CD4-positive, alpha-beta T cell (primary cell): ENCODE results near the gene NEMF. TPM values are rescaled to one million over a fixed set of nuclear protein-coding genes. Genes with fewer than 3 reads are reported as not detected.

Experiments
- ATAC-seq: fragments of 200-7000 bp; cut with Tn5 transposase; one replicate; pipeline ENCODE4 v1.10.0; 2022; ENCODE audit warnings: mild to moderate bottlenecking; ENCODE audit not compliant: poor library complexity
- CTCF ChIA-PET: fragments of 350-600 bp; sonication (Branson Sonifier 250); formaldehyde crosslinking; loops from one replicate; lab custom pipeline; 2021; ENCODE audit warnings: antibody characterized with exemption, inconsistent platforms; lab: Charles Lee
- POLR2A ChIA-PET: fragments of 350-600 bp; sonication (Branson Sonifier 250); formaldehyde crosslinking; loops from one replicate; lab custom pipeline; 2021; ENCODE audit warnings: antibody characterized with exemption, inconsistent platforms; lab: Charles Lee
- DNase-seq, 14 experiments: peaks; one replicate each; pipeline ENCODE4 v3.0.0-alpha.2; 2013 to 2020; ENCODE audit warnings: mixed read lengths in 2 of 14
- H3K27ac ChIP-seq, 2 donors: one replicate each; pipeline versions ENCODE4 v1.5.1 to v1.7.0; 2013; ENCODE audit warnings: low read length in 2 of 2, low read depth in 1 of 2, mild to moderate bottlenecking in 1 of 2
- H3K27me3 ChIP-seq, 2 experiments: 1 replicate in 1 of 2; 2 replicates in 1 of 2; pipeline versions ENCODE4 v1.6.1 to v1.7.0; 2013; ENCODE audit warnings: low read length in 2 of 2, control low read depth in 1 of 2, mild to moderate bottlenecking in 1 of 2, moderate library complexity in 1 of 2; ENCODE audit not compliant: insufficient read depth in 2 of 2, control insufficient read depth in 1 of 2
- H3K36me3 ChIP-seq: one replicate; pipeline ENCODE4 v1.6.1; 2013; ENCODE audit warnings: low read length, control low read depth; ENCODE audit not compliant: insufficient read depth
- H3K4me1 ChIP-seq: one replicate; pipeline ENCODE4 v1.6.1; 2013; ENCODE audit warnings: low read length, control low read depth; ENCODE audit not compliant: insufficient read depth
- H3K4me3 ChIP-seq: one replicate; pipeline ENCODE4 v1.5.1; 2013; ENCODE audit warnings: mild to moderate bottlenecking, low read length, moderate library complexity
- H3K9me3 ChIP-seq, 2 experiments: 1 replicate in 1 of 2; 2 replicates in 1 of 2; pipeline versions ENCODE4 v1.6.1 to v1.7.0; 2013; ENCODE audit warnings: low read length in 2 of 2, mild to moderate bottlenecking in 2 of 2, control low read depth in 1 of 2, moderate library complexity in 1 of 2; ENCODE audit not compliant: control insufficient read depth in 1 of 2, insufficient read depth in 1 of 2
- H3K27ac Mint-ChIP-seq: one replicate; pipeline ENCODE4 v1.8.0; 2020; ENCODE audit warnings: mixed read lengths
- H3K27me3 Mint-ChIP-seq: one replicate; pipeline ENCODE4 v1.8.0; 2021; ENCODE audit warnings: mixed read lengths
- H3K36me3 Mint-ChIP-seq: one replicate; pipeline ENCODE4 v1.8.0; 2021; ENCODE audit warnings: low read depth, mixed read lengths
- H3K4me1 Mint-ChIP-seq: one replicate; pipeline ENCODE4 v1.8.0; 2021; ENCODE audit warnings: low read depth, mixed read lengths
- H3K4me3 Mint-ChIP-seq: one replicate; pipeline ENCODE4 v1.8.0; 2020; ENCODE audit warnings: mild to moderate bottlenecking, mixed read lengths
- H3K9me3 Mint-ChIP-seq: one replicate; pipeline ENCODE4 v1.8.0; 2020; ENCODE audit warnings: mixed read lengths
- intact Hi-C, 2 experiments: fragments of 100-400 bp; cut with DNase I in 1 of 2; cut with micrococcal nuclease in 1 of 2; formaldehyde crosslinking; loops; one replicate each; pipeline versions ENCODE4 v1.15.1 to v1.9.0; 2023 to 2025; cut with DNase I, micrococcal nuclease
- total RNA-seq, 174 experiments: library from RNA in 2 of 174; stranded (reverse) in 2 of 174; gene quantifications; one replicate each; pipeline ENCODE4 v1.2.3 and lab custom pipeline; 2021 to 2026
- TF ChIP-seq, protein P1 (sequence below): fragments of 200-600 bp; IDR thresholded peaks from one replicate; pipeline ENCODE4 v1.8.0; 2022; ENCODE audit warnings: antibody characterized with exemption, mild to moderate bottlenecking

NEMF gene
- total RNA-seq, 2 experiments from 2014 or later, result 96.0 to 97.7 TPM

DNA sequence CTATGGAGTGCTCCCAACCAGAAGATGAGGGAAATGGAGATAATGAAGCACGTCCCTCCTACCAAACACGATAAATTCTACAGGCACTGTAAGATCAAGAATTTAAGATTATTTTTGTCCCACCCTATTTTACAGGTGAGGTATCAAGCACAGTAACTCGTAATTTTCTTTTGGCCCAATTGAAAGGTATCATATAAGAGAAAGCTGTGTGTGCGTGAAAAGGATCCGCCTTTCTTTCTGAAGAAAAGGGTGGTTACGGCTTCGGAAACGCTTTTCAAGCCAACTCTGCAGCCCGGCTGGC is 85.4 kb downstream of the NEMF start:
- H3K9me3 ChIP-seq, result no peaks in the 10 kb centered on the region
- TF ChIP-seq, protein P1, sequence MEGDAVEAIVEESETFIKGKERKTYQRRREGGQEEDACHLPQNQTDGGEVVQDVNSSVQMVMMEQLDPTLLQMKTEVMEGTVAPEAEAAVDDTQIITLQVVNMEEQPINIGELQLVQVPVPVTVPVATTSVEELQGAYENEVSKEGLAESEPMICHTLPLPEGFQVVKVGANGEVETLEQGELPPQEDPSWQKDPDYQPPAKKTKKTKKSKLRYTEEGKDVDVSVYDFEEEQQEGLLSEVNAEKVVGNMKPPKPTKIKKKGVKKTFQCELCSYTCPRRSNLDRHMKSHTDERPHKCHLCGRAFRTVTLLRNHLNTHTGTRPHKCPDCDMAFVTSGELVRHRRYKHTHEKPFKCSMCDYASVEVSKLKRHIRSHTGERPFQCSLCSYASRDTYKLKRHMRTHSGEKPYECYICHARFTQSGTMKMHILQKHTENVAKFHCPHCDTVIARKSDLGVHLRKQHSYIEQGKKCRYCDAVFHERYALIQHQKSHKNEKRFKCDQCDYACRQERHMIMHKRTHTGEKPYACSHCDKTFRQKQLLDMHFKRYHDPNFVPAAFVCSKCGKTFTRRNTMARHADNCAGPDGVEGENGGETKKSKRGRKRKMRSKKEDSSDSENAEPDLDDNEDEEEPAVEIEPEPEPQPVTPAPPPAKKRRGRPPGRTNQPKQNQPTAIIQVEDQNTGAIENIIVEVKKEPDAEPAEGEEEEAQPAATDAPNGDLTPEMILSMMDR, result no peak
- ChIA-PET POLR2A (interaction anchor here (0.6 to 6.0 kb wide), 41 partner anchors 10 to 1108 kb away, joined by 3 to 142 read pairs (median 5); partner anchors contain the start of genes DNAAF2, KLHDC1, LRR1 and MGAT2), CTCF (interaction anchor here (0.8 to 4.7 kb wide), 11 partner anchors 75 to 180 kb away, joined by 3 to 56 read pairs (median 5); partner anchors contain the start of genes DNAAF2, KLHDC1, LRR1 and MGAT2)
- H3K4me1 ChIP-seq, result peaks cover 35% of the 10 kb centered on the region
- peak overlapping the region; percentile 66 for H3K4me3 ChIP-seq
- Mint-ChIP-seq H3K4me3 (peak overlapping the region; percentile 93), H3K4me1 (peaks cover 45% of the 10 kb centered on the region), H3K36me3 (peaks cover 38% of the 10 kb centered on the region), H3K9me3 (no peaks in the 10 kb centered on the region), H3K27me3 (no peaks in the 10 kb centered on the region), H3K27ac (peak overlapping the region; percentile 99)
- ATAC-seq, result peak; percentile 45
- intact Hi-C loops, result loop anchor here (1.0 to 10.0 kb wide), 8 partner anchors 72 to 1888 kb away; partner anchors contain the start of genes FRMD6 (in 1 of the 2), KLHDC1 (in 1 of the 2), LRR1 (in 1 of the 2) and MGAT2 (in 1 of the 2)
- no peaks in the 10 kb centered on the region for H3K27me3 ChIP-seq
- peak overlapping the region; percentile 93 to 95 for H3K27ac ChIP-seq
- H3K36me3 ChIP-seq, result no peaks in the 10 kb centered on the region
- no peak for DNase-seq

DNA sequence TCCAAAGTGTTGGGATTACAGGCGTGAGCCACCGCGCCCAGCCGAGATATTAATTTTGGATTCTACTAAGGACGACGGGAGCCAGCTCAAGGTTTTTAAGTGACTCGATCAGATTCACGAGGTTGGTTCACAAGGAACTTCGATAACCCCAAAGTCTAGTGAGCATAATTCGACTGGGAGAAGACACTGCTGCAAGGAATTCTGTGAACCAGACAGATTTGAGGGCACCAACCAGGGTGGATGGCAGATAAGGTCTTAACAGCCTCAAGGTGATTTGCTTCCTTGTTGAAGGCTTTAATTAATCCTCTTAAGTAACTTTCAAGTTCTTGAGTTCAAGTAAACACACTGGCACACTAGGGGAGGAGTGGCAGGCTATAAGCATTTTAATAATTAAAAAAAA is 85.7 kb downstream of the NEMF start:
- peak overlapping the region; percentile 93 to 95 for H3K27ac ChIP-seq
- DNase-seq (peak in 3 of 14 experiments; percentile 2 to 26 (median 23)), ATAC-seq (no peak)
- CTCF ChIA-PET, result interaction anchor here (0.8 to 4.7 kb wide), 8 partner anchors 96 to 180 kb away, joined by 3 to 56 read pairs (median 6); partner anchors contain the start of genes DNAAF2, LRR1, MGAT2 and RPL36AL
- peaks cover 35% of the 10 kb centered on the region for H3K4me1 ChIP-seq
- Mint-ChIP-seq H3K4me1 (peaks cover 44% of the 10 kb centered on the region), H3K36me3 (peaks cover 34% of the 10 kb centered on the region), H3K4me3 (peak overlapping the region; percentile 93), H3K27ac (peak overlapping the region; percentile 99), H3K9me3 (no peaks in the 10 kb centered on the region), H3K27me3 (no peaks in the 10 kb centered on the region)
- no peaks in the 10 kb centered on the region for H3K27me3 ChIP-seq
- H3K9me3 ChIP-seq, result no peaks in the 10 kb centered on the region
- H3K4me3 ChIP-seq, result peak overlapping the region; percentile 66
- TF ChIP-seq, protein P1, result no peak
- intact Hi-C loops, result loop anchor here (1.0 to 10.0 kb wide), 8 partner anchors 72 to 1888 kb away; partner anchors contain the start of genes FRMD6 (in 1 of the 2), KLHDC1 (in 1 of the 2), LRR1 (in 1 of the 2) and MGAT2 (in 1 of the 2)
- no peaks in the 10 kb centered on the region for H3K36me3 ChIP-seq
- POLR2A ChIA-PET, result interaction anchor here (0.6 to 6.0 kb wide), 31 partner anchors 10 to 1063 kb away, joined by 3 to 142 read pairs (median 6); partner anchors contain the start of genes DNAAF2, KLHDC1, LRR1 and MGAT2

DNA sequence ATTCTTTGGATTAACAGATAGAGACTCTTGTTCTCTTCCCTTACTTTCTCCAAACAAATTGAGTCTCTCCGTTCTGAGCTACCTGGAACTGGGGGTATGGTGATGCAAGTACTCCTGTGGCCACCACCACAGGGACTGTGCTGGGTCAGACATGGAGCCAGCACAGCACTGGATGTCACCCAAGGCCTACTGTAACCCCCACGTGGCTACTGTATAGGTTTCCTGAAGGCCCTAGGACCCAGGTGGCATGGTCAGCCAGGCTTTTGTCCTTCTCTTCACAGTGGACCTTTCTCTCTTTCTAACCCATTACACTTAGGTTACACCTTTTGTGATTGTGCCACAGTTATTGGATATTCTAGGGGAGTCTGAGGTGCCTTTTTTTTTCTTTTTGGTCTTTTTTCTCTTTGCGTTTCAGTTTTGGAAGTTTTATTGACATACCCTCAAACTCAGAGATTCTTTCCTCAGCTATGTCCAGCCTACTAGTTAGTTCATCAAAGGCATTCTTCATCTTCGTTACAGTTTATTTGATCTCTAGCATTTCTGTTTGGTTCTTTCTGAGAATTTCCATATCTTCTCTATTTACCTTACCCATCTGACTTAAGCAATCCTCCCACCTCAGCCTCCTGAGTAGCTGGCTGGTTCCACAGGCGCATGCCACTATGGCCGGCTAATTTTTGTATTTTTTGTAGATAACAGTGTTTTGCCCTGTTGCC is 90.6 kb downstream of the NEMF start:
- TF ChIP-seq, protein P1, result no peak
- Histone ChIP-seq H3K9me3 (no peaks in the 10 kb centered on the region), H3K36me3 (no peaks in the 10 kb centered on the region), H3K27me3 (no peaks in the 10 kb centered on the region), H3K4me3 (no peak overlapping the region), H3K27ac (no peak overlapping the region), H3K4me1 (peaks cover 5% of the 10 kb centered on the region)
- ATAC-seq, result no peak
- no peak overlapping the region for H3K4me3 Mint-ChIP-seq
- intact Hi-C loops, result loop anchor here in 1 of 2 experiments (10.0 kb wide), 1 partner anchor 1893 kb away; the partner anchor contains the start of gene FRMD6
- H3K36me3 Mint-ChIP-seq, result no peaks in the 10 kb centered on the region
- H3K4me1 Mint-ChIP-seq, result peaks cover 4% of the 10 kb centered on the region
- no peak for DNase-seq
- ChIA-PET POLR2A (no interaction called here), CTCF (no interaction called here)
- no peaks in the 10 kb centered on the region for H3K27me3 Mint-ChIP-seq
- H3K9me3 Mint-ChIP-seq, result no peaks in the 10 kb centered on the region
- no peak overlapping the region for H3K27ac Mint-ChIP-seq
